HUES6 (cell line): ENCODE results near the gene COL27A1.
A peak's percentile ranks its signal among the peaks of the same experiment; 100 is the strongest.

ENCODE experiments used
- H3K27ac ChIP-seq: 2 replicates; pipeline ENCODE4 v1.7.0; 2013; ENCODE audit warnings: low read depth, mild to moderate bottlenecking, low read length, inconsistent platforms
- H3K27me3 ChIP-seq: 2 replicates; pipeline ENCODE4 v1.6.1; 2013; ENCODE audit warnings: low read length; ENCODE audit not compliant: control insufficient read depth, insufficient read depth
- H3K36me3 ChIP-seq: 2 replicates; pipeline ENCODE4 v1.6.1; 2013; ENCODE audit warnings: low read length; ENCODE audit not compliant: control insufficient read depth, insufficient read depth
- H3K4me1 ChIP-seq: 2 replicates; pipeline ENCODE4 v1.6.1; 2013; ENCODE audit warnings: low read length; ENCODE audit not compliant: control insufficient read depth, insufficient read depth
- H3K4me3 ChIP-seq: 2 replicates; pipeline ENCODE4 v1.5.1; 2013; ENCODE audit warnings: low read depth, low read length
- H3K9ac ChIP-seq: one replicate; pipeline ENCODE4 v1.6.1; 2013; ENCODE audit warnings: mild to moderate bottlenecking, low read length
- H3K9me3 ChIP-seq: 2 replicates; pipeline ENCODE4 v1.6.1; 2013; ENCODE audit warnings: low read depth, low read length; ENCODE audit not compliant: control insufficient read depth, insufficient read depth

COL27A1 gene

DNA sequence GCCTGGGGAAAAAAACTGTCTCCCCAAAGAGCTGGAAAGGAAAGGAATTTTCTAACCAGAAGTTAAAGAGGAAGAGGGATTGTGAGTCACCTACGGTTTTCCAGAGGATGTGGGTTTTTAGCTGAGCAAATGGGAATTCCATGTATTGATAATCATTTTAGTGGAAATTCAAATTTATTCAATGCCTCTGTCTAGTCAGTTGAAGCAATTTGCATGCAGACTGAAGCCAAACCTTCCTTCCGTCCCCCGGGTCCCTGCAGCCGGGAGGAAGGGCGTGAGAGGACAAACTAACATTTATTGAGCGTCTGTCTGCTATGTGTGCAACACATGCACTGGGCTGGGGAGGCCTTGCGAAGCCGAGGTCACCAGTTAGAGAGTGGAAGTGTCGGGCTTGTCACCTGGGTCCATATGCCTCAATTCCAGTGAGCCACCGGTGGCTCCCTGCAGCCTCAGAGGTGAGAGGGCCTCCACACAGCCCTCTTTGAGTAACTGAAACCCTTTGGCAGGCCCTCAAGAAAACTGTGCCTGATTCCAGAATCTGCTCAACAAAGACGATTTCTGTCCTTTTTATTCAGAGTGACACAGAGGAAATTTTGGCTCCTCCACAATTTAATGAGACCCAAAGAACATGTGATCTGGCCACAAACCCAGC, 70.3 kb downstream of the COL27A1 start:
- H3K36me3 ChIP-seq, result no peaks in the 10 kb centered on the region
- 0 out of 2 replicates have a peak overlapping the region, but pooled peaks have one; percentile 52 for H3K27ac ChIP-seq
- H3K4me1 ChIP-seq, result peaks cover 37% of the 10 kb centered on the region
- no peaks in the 10 kb centered on the region for H3K9me3 ChIP-seq
- no peak overlapping the region for H3K4me3 ChIP-seq
- no peaks in the 10 kb centered on the region for H3K27me3 ChIP-seq
- H3K9ac ChIP-seq, result no peak overlapping the region

DNA sequence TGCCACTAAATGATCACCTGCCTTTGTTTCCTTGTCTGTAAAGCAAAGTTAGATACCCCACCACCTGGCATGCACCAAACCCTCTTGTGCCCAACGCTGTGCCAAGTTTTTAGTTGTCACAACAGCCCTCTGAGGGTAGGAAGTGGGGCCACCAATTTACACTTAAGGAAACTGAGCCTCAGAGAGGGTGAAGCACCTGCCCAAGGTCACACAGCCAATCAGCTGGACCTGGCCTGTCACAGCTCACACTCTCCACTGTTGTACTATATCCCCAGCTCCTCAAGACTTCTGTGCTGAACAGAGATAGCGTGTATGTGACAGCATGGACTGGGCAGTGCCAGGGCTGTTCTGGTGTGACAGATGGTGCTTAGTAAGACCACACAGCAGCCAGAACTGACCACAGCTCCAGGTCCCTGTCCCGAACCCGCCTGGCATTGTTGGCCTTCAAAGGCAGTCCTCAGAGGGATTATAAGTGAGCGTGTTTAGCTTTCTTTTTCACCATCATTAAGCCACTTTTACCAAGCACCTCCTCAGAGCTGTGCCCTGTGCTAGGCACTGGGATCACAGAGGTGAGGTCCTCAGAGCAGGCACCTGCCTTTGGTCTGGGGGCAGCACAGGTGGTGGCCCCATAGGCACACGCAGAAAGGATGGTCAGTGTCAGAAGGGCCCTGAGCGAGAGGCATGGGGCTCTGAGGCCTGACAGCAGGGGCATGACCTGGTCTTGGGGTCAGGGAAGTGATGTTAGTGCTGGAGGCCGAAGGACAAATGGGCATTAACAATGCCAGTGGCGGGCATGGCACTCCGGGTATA, 71.1 kb downstream of the COL27A1 start:
- Histone ChIP-seq H3K4me3 (no peak overlapping the region), H3K9ac (no peak overlapping the region), H3K27me3 (no peaks in the 10 kb centered on the region), H3K9me3 (no peaks in the 10 kb centered on the region), H3K27ac (no peak overlapping the region), H3K36me3 (no peaks in the 10 kb centered on the region), H3K4me1 (peaks cover 37% of the 10 kb centered on the region)

DNA sequence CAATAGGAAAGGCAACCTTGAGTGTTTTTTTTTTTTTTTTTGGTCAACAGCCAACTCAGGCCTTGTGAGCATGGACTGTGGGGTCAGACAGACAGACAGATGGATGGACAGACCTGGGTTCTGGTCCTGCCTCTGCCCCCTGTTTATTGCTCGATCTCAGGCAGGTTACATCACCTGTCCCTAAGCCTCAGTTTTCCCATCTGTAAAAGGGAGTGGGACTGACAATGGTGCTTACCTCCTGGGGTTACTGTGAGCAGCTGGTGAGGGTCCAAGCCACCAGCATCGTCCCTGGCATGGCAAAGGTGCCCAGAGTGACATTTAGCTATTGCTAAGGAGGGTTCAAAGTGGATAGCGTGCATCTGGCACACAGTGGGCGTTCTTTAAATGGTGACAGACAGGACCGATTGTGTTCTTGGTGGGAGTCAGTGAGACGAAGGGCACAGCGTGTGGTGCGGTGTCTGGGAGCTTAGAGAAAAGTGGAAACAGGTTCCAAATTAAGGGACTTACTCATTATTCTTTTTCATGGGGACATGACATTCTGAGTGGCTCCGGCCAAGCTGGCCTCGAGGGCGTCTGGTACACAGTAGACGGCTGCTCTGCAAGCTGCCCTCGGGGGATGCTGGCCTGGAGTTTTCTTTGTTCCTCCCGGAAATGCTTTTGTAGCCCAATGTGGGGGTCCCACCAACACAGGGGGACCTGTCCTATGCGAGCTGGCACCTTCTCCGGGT, 72.1 kb downstream of the COL27A1 start:
- H3K27ac ChIP-seq, result no peak overlapping the region
- peaks cover 37% of the 10 kb centered on the region for H3K4me1 ChIP-seq
- H3K4me3 ChIP-seq, result no peak overlapping the region
- no peak overlapping the region for H3K9ac ChIP-seq
- H3K27me3 ChIP-seq, result no peaks in the 10 kb centered on the region
- no peaks in the 10 kb centered on the region for H3K36me3 ChIP-seq
- H3K9me3 ChIP-seq, result no peaks in the 10 kb centered on the region

DNA sequence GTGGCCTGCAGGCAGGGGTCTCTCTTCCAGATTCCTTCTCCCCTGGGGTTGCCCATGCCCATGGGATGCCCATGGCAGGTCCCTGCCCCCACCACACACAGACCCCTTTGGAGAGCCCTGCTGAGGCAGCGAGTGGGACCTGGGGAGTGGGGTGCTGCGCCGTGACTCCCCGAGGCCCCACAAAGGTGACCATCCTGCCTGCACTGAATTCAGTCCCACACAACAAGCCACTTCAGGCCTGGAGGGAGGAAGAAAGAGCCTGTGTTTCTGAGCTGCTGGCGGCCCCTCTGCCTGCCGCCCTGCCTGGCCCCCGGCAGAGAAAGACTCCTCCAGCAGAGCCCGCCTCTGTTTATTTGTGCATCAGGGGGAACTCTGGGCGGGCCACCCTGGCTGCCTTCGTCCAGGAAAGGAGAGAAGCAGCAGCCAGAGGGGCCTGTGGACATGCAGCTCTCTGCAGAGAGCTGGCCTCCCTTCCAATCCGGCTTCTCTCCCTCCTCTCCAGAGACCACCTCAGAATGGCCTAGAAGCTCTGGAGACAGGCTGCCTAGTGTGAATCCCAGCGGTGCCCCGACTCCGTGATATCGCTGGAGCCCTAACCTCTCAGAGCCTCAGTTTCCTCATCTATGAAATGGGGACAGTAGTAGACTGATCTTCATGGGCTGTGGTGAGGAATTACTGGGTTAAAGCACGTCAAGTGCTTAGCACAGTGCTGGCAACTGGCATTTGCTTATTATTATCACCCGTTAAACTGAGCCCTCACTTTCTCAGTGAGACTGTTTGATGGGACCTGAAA, 72.9 kb downstream of the COL27A1 start:
- H3K27ac ChIP-seq, result no peak overlapping the region
- no peak overlapping the region for H3K4me3 ChIP-seq
- peaks cover 37% of the 10 kb centered on the region for H3K4me1 ChIP-seq
- H3K9ac ChIP-seq, result no peak overlapping the region
- no peaks in the 10 kb centered on the region for H3K9me3 ChIP-seq
- H3K27me3 ChIP-seq, result no peaks in the 10 kb centered on the region
- no peaks in the 10 kb centered on the region for H3K36me3 ChIP-seq

DNA sequence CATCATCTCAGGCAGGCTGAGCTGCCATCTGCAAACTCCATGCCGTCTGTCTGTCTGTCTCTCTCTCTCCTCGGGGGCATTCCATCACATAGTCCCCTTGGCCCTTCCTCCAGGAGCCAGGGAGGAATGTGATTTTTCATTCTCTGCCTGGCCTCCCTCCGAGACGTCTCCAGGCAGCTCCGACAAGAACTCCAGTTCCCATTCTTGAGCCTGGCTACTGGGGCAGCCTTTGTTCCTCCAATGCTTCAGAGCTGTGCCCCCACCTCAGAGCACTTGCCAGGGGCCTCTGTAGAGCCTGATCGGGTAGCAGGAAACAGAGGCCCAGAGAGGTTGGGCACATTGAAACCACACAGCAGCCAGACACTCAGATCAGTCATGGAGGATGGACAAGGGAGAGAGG, 74.0 kb downstream of the COL27A1 start:
- H3K9ac ChIP-seq, result no peak overlapping the region
- H3K27ac ChIP-seq, result no peak overlapping the region
- no peaks in the 10 kb centered on the region for H3K36me3 ChIP-seq
- no peaks in the 10 kb centered on the region for H3K9me3 ChIP-seq
- peaks cover 31% of the 10 kb centered on the region for H3K4me1 ChIP-seq
- no peak overlapping the region for H3K4me3 ChIP-seq
- H3K27me3 ChIP-seq, result no peaks in the 10 kb centered on the region

DNA sequence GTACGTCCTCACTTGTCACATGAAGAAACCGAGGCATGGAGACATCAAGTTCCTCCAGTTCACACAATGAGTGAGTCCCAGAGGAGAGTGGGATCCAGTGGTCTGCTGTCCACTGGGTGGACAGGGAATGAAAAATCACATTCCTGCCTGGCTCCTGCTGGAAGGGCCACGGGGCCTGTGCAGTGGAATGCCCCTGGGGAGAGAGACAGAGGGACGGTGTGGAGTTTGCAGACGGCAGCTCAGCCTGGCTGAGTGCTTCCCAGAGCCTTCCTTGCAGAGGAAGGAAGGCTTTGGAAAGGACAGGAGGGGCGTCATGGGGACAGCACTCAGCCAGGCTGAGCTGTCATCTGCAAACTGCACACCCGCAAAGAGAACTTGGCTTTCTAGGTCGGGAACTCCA, 74.7 kb downstream of the COL27A1 start:
- Histone ChIP-seq H3K4me1 (peaks cover 24% of the 10 kb centered on the region), H3K9me3 (no peaks in the 10 kb centered on the region), H3K27ac (no peak overlapping the region), H3K4me3 (no peak overlapping the region), H3K27me3 (no peaks in the 10 kb centered on the region), H3K9ac (no peak overlapping the region), H3K36me3 (no peaks in the 10 kb centered on the region)

DNA sequence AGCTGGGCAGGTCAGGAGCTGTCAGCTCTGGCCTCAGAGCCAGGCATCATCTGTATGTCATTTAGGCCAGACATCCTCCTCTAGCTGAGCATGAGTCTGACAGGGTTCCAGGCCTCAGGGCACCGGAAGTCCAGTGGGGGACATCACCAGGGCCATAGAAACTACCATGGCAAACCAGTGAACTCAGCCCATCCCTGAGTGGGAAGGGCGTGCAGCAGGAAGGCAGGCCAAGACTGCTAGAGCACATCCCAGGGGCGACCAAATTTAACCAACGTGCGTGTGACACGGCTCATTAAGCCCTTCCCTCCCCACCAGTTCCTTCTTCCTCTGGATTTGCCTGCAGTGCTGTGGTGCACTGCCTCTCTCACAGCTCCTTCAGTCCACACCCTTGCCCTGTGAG, 75.9 kb downstream of the COL27A1 start:
- H3K27ac ChIP-seq, result no peak overlapping the region
- H3K4me3 ChIP-seq, result no peak overlapping the region
- H3K9me3 ChIP-seq, result no peaks in the 10 kb centered on the region
- H3K27me3 ChIP-seq, result no peaks in the 10 kb centered on the region
- no peaks in the 10 kb centered on the region for H3K36me3 ChIP-seq
- H3K9ac ChIP-seq, result no peak overlapping the region
- peaks cover 15% of the 10 kb centered on the region; the same call in 1 of the 2 replicates for H3K4me1 ChIP-seq

DNA sequence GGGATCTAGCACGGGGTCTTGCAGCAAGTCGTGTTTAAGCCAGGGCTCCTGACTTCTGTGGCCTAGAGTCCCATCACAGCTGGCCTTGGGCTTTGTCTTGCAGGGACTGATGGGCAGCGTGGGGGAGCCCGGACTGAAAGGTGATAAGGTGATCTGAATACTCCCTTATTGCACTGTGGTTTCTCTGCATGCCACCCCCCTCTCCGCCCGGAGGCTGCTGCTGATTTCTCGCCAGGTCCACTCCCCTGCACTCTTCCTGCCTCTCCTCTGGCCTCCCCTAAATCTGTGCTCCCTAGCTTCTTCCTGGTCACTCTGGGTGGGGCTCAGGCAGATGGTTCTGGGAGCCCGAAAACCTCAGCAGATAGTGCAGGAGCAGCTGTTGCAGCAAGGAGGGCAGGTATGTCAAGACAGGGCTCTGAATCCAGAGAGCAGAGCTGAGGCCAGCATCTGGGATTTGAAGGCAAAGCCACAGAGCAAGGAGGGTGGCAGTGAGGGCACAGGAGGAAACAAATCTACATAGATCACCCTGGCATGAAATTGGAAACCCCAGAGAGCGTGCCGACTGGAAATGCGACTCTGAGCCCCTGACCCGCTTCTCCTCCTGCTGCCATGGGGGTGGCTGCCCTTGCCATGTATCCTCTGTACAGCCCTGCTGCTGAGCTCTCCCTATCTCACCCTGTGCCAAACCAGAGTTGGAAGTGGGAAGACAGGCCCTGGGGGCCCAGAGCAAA, 76.5 kb downstream of the COL27A1 start:
- Histone ChIP-seq H3K4me3 (no peak overlapping the region), H3K9ac (no peak overlapping the region), H3K4me1 (peaks cover 15% of the 10 kb centered on the region; the same call in 1 of the 2 replicates), H3K36me3 (no peaks in the 10 kb centered on the region), H3K27ac (no peak overlapping the region), H3K9me3 (no peaks in the 10 kb centered on the region), H3K27me3 (no peaks in the 10 kb centered on the region)

DNA sequence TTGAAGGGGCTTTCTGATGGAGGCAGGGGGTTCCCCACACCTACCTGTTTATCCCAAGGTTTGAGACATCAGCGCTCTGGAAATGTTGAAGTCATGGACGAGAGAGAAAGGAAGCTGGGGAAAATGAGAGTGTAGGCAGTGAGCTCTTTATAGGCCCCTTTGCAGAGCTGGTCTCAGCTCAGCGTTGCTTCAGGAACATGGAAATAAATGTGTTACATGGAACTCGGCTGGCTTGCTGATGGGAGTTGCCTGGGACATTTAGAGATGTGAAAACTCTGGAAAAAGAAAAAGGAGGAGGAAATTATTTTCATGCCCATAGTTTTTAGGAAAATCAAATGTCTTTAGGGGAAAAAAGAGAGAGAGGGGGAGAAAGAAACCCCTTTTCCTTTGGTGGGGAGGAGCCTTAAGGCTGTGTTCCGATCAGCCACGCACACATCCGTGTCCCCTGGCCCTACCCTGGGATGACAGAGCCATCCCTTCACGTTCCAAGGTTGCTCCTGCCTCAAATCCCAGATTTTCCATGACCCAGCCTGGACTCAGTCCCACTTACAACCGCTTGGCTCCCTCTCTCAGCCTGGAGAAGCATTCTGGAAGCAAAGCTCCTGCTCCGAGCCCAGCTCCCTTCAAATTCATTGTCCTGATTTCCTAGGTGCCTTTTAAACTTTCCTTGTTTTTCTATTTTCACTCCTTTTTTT, 78.3 kb downstream of the COL27A1 start:
- peaks cover 7% of the 10 kb centered on the region; the same call in 1 of the 2 replicates for H3K4me1 ChIP-seq
- H3K27ac ChIP-seq, result no peak overlapping the region
- no peaks in the 10 kb centered on the region for H3K27me3 ChIP-seq
- H3K4me3 ChIP-seq, result no peak overlapping the region
- H3K36me3 ChIP-seq, result no peaks in the 10 kb centered on the region
- H3K9me3 ChIP-seq, result no peaks in the 10 kb centered on the region
- no peak overlapping the region for H3K9ac ChIP-seq
